Neutrophil (primary cell): Measurements from ENCODE around the gene POLR1H.
"Not testable (repeated sequence)": the region's sequence is repeated elsewhere in the genome, so short reads cannot be mapped to it uniquely, and the experiment has no call there.

Experiments used
- H3K27ac ChIP-seq: fragments of 200-600 bp; sonication (generic); 2 replicates; pipeline ENCODE4 v1.5.1; 2016; ENCODE audit warnings: mild to moderate bottlenecking, moderate library complexity
- H3K27me3 ChIP-seq: fragments of 200-600 bp; sonication (generic); 2 replicates; pipeline ENCODE4 v1.6.0; 2016; ENCODE audit warnings: mild to moderate bottlenecking
- H3K36me3 ChIP-seq: fragments of 200-600 bp; sonication (generic); 2 replicates; pipeline ENCODE4 v1.5.1; 2017
- H3K4me1 ChIP-seq, 2 experiments: fragments of 200-600 bp in 1 of 2; sonication (generic) in 1 of 2; 1 replicate in 1 of 2; 2 replicates in 1 of 2; pipeline versions ENCODE4 v1.5.1 to v1.6.1; 2013 to 2016; ENCODE audit warnings: low read depth in 1 of 2, low read length in 1 of 2, mild to moderate bottlenecking in 1 of 2, moderate library complexity in 1 of 2; ENCODE audit not compliant: control insufficient read depth in 1 of 2, insufficient read depth in 1 of 2
- H3K4me3 ChIP-seq, 2 experiments: fragments of 200-600 bp in 1 of 2; sonication (generic) in 1 of 2; 1 replicate in 1 of 2; 2 replicates in 1 of 2; pipeline ENCODE4 v1.5.1; 2013 to 2016; ENCODE audit warnings: low read depth in 1 of 2, low read length in 1 of 2, mild to moderate bottlenecking in 1 of 2, moderate library complexity in 1 of 2
- H3K9me3 ChIP-seq: fragments of 200-600 bp; sonication (generic); 2 replicates; pipeline ENCODE4 v1.5.1; 2016
- CTCF ChIP-seq: fragments of 200-600 bp; sonication (generic); IDR thresholded peaks from 2 replicates; pipeline ENCODE4 v1.5.1; 2016; ENCODE audit warnings: antibody characterized with exemption

Gene POLR1H

DNA sequence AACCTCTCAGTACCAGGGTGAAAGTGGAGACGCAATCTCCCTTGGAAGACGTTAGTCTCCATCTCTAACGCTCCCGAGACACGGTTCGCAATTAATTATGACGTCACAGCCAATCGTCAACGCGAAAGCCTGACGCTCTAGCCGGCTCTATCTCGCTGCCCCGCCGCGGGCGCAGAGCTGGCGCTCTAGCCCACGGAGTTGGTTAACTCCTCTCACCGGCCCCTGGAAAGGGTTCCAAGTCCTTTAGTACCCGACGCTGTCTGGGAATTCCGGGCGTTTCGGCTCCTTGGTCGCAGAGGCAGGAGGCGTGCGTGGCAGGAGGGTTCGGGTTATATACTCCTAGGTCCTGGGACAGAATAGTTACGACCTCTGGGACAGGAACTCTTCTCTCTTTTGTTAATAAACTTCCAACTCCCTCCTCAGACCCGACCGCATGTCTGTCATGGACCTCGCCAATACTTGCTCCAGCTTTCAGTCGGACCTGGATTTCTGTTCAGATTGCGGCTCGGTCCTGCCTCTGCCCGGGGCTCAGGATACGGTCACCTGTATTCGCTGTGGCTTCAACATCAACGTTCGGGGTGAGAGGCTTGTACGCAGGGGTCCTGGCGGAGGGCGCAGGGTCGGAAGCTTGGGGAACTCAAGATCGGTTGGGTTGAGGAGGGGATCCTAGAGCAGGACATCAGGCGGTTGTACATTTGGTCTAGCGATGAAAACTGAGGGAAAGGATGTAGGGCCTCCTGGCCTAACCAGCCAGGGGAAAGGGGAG is at the start of gene POLR1H:
Gene POLR1H (plus strand): TSS at position 174 of the 766 bp plus-strand sequence. CDS start 260 bp downstream, at position 434.
- Histone ChIP-seq H3K27me3 (no peaks in the 10 kb centered on the region), H3K4me1 (peaks cover 29 to 33% of the 10 kb centered on the region in 2 experiments), H3K27ac (peak within 1 kb of the TSS; percentile 88), H3K36me3 (peaks cover 11% of the 10 kb centered on the region), H3K9me3 (no peaks in the 10 kb centered on the region), H3K4me3 (peak within 1 kb of the TSS; percentile 85 to 97)
- TF ChIP-seq CTCF, result peak; percentile 51

GRCh38 chr6:30013291-30013922 is 47.7 kb upstream of the POLR1H start:
- peaks cover 12% of the 10 kb centered on the region for H3K27me3 ChIP-seq
- TF ChIP-seq CTCF, result peak; percentile 81
- H3K4me1 ChIP-seq, result no peaks in the 10 kb centered on the region
- no peaks in the 10 kb centered on the region for H3K9me3 ChIP-seq
- no peak overlapping the region for H3K4me3 ChIP-seq
- no peaks in the 10 kb centered on the region for H3K36me3 ChIP-seq
- H3K27ac ChIP-seq, result no peak overlapping the region

GRCh38 chr6:30019819-30020218 is 41.2 kb upstream of the POLR1H start:
- H3K27ac ChIP-seq, result no peak overlapping the region
- no peak for TF ChIP-seq CTCF
- H3K4me3 ChIP-seq, result no peak overlapping the region
- H3K9me3 ChIP-seq, result no peaks in the 10 kb centered on the region
- H3K27me3 ChIP-seq, result no peaks in the 10 kb centered on the region
- no peaks in the 10 kb centered on the region for H3K4me1 ChIP-seq
- peaks cover 5% of the 10 kb centered on the region for H3K36me3 ChIP-seq

GRCh38 chr6:30020626-30021025 is 40.4 kb upstream of the POLR1H start:
- Histone ChIP-seq H3K4me3 (no peak overlapping the region), H3K36me3 (peaks cover 5% of the 10 kb centered on the region), H3K27me3 (no peaks in the 10 kb centered on the region), H3K4me1 (no peaks in the 10 kb centered on the region), H3K27ac (no peak overlapping the region), H3K9me3 (no peaks in the 10 kb centered on the region)
- no peak for TF ChIP-seq CTCF

GRCh38 chr6:30022189-30022588 is 38.9 kb upstream of the POLR1H start:
- no peaks in the 10 kb centered on the region for H3K4me1 ChIP-seq
- no peaks in the 10 kb centered on the region for H3K9me3 ChIP-seq
- no peak overlapping the region for H3K4me3 ChIP-seq
- peaks cover 5% of the 10 kb centered on the region for H3K36me3 ChIP-seq
- H3K27ac ChIP-seq, result no peak overlapping the region
- H3K27me3 ChIP-seq, result no peaks in the 10 kb centered on the region
- TF ChIP-seq CTCF, result no peak

DNA sequence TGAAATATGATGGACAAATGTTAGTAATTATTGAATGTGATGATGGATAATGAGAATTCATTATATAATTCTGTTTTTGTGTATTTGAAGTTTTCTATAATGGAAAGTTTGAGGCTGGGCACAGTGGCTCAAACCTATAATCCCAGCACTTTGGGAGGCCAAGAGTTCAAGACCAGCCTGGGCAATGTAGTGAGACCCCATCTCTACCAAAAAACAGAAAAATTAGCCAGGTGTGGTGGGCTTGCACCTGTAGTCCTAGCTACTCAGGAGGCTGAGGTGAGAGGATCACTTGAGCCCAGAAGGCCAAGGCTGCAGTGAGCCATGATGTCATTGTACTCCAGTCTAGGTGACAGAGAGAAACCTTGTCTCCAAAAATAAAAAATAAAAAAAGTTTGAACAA is 38.4 kb upstream of the POLR1H start:
- not testable (repeated sequence) for H3K4me3 ChIP-seq, H3K4me1 ChIP-seq, H3K36me3 ChIP-seq, H3K9me3 ChIP-seq, H3K27ac ChIP-seq, H3K27me3 ChIP-seq
